Common myeloid progenitor, CD34-positive (primary cell): ENCODE results near the gene HILPDA.
"Not testable (repeated sequence)": the region's sequence is repeated elsewhere in the genome, so short reads cannot be mapped to it uniquely, and the experiment has no call there.

Experiments used
- CTCF ChIA-PET: fragments of 350-600 bp; sonication (Branson Sonifier 250); formaldehyde crosslinking; loops from one replicate; lab custom pipeline; 2021; ENCODE audit warnings: antibody characterized with exemption; lab: Charles Lee
- POLR2A ChIA-PET: fragments of 350-600 bp; sonication (Branson Sonifier 250); formaldehyde crosslinking; loops from one replicate; lab custom pipeline; 2021; ENCODE audit warnings: antibody characterized with exemption; lab: Charles Lee
- DNase-seq, 3 donors: peaks; one replicate each; pipeline versions ENCODE4 v3.0.0 to v3.0.0-alpha.2; 2013
- H3K27ac ChIP-seq, 2 experiments: 1 replicate in 1 of 2; 2 replicates in 1 of 2; pipeline ENCODE4 v1.7.0; 2013; ENCODE audit warnings: inconsistent platforms in 2 of 2, low read length in 2 of 2, mild to moderate bottlenecking in 2 of 2, low read depth in 1 of 2, moderate library complexity in 1 of 2; ENCODE audit not compliant: severe bottlenecking in 2 of 2, insufficient read depth in 1 of 2, poor library complexity in 1 of 2
- H3K27me3 ChIP-seq, 5 experiments: replicated peaks in 2 of 5; 1 replicate in 3 of 5; 2 replicates in 2 of 5; pipeline versions ENCODE4 v1.6.1 to v1.7.0; 2013; ENCODE audit warnings: low read length in 4 of 5, mild to moderate bottlenecking in 2 of 5, moderate library complexity in 2 of 5, inconsistent platforms in 1 of 5; ENCODE audit not compliant: insufficient read depth in 5 of 5, control insufficient read depth in 4 of 5
- H3K36me3 ChIP-seq, 4 experiments: 1 replicate in 2 of 4; 2 replicates in 2 of 4; pipeline versions ENCODE4 v1.6.1 to v1.7.0; 2013; ENCODE audit warnings: low read length in 3 of 4, control low read depth in 1 of 4, mild to moderate bottlenecking in 1 of 4; ENCODE audit not compliant: control insufficient read depth in 4 of 4, insufficient read depth in 4 of 4
- H3K4me1 ChIP-seq, 4 experiments: 1 replicate in 3 of 4; 2 replicates in 1 of 4; pipeline versions ENCODE4 v1.6.1 to v1.7.1; 2013; ENCODE audit warnings: low read length in 3 of 4, mild to moderate bottlenecking in 3 of 4, control low read depth in 1 of 4, inconsistent platforms in 1 of 4, moderate library complexity in 1 of 4; ENCODE audit not compliant: control insufficient read depth in 4 of 4, insufficient read depth in 4 of 4; ENCODE audit errors: control extremely low read depth in 1 of 4
- H3K4me3 ChIP-seq, 7 experiments: 1 replicate in 4 of 7; 2 replicates in 3 of 7; pipeline versions ENCODE4 v1.5.1 to v1.7.0; 2013; ENCODE audit warnings: mild to moderate bottlenecking in 7 of 7, low read length in 6 of 7, moderate library complexity in 6 of 7, inconsistent platforms in 2 of 7, low read depth in 2 of 7, control low read depth in 1 of 7; ENCODE audit not compliant: insufficient read depth in 4 of 7, control insufficient read depth in 1 of 7; ENCODE audit errors: extremely low read depth in 1 of 7
- H3K9me3 ChIP-seq, 5 experiments: 1 replicate in 4 of 5; 2 replicates in 1 of 5; pipeline versions ENCODE4 v1.6.1 to v1.7.1; 2013; ENCODE audit warnings: low read length in 4 of 5, mild to moderate bottlenecking in 2 of 5, inconsistent platforms in 1 of 5, low read depth in 1 of 5, moderate library complexity in 1 of 5; ENCODE audit not compliant: control insufficient read depth in 4 of 5, insufficient read depth in 2 of 5; ENCODE audit errors: control extremely low read depth in 1 of 5
- WGBS: methylation state at CpG from one replicate; pipeline ENCODE4 v1.1.5; 2013; ENCODE audit not compliant: insufficient coverage; 5-methylcytosine and 5-hydroxymethylcytosine counted together

The HILPDA gene

GRCh38 chr7:128458956-128459355, 3.3 kb downstream of the HILPDA start:
- Histone ChIP-seq H3K9me3 (no peaks in the 10 kb centered on the region), H3K4me3 (no peak overlapping the region), H3K27me3 (no peaks in the 10 kb centered on the region), H3K36me3 (peaks cover 0 to 9% (median 3%) of the 10 kb centered on the region in 4 experiments), H3K4me1 (peaks cover 7 to 32% (median 21%) of the 10 kb centered on the region in 4 experiments), H3K27ac (no peak overlapping the region)
- WGBS, result 86% methylated on average over 2 of the region's 3 CpGs
- ChIA-PET POLR2A (no interaction called here), CTCF (interaction anchor here (1.0 to 4.2 kb wide), 12 partner anchors 10 to 113 kb away, joined by 3 to 273 read pairs (median 5); partner anchors contain the start of gene RBM28)
- DNase-seq, result no peak

- ChIA-PET POLR2A (interaction anchor here (1.0 to 1.1 kb wide), 2 partner anchors 31 to 34 kb away, joined by 3 to 4 read pairs; no protein-coding TSS in a partner anchor), CTCF (interaction anchor here (0.7 to 4.2 kb wide), 24 partner anchors 11 to 113 kb away, joined by 3 to 273 read pairs (median 5); partner anchors contain the start of gene RBM28)
- H3K36me3 ChIP-seq, result peaks cover 0 to 9% (median 3%) of the 10 kb centered on the region in 4 experiments
- peak overlapping the region in 1 of 7 experiments; percentile 52 for H3K4me3 ChIP-seq
- H3K27ac ChIP-seq, result no peak overlapping the region
- H3K9me3 ChIP-seq, result no peaks in the 10 kb centered on the region
- H3K4me1 ChIP-seq, result peaks cover 7 to 32% (median 21%) of the 10 kb centered on the region in 4 experiments
- no peaks in the 10 kb centered on the region for H3K27me3 ChIP-seq
- DNase-seq, result peak; percentile 76 to 90 (median 85)
- 0% methylated on average over 2 of the region's 5 CpGs for WGBS
Measured at GRCh38 chr7:128459394-128459878, 3.8 kb downstream of the HILPDA start.

- Histone ChIP-seq H3K27me3 (no peaks in the 10 kb centered on the region), H3K27ac (no peak overlapping the region), H3K36me3 (peaks cover 0 to 3% (median 1%) of the 10 kb centered on the region in 4 experiments), H3K9me3 (no peaks in the 10 kb centered on the region), H3K4me3 (no peak overlapping the region), H3K4me1 (peaks cover 0 to 13% (median 7%) of the 10 kb centered on the region in 4 experiments)
- POLR2A ChIA-PET, result interaction anchor here (0.7 kb wide), 1 partner anchor 115 kb away, joined by 4 read pairs; no protein-coding TSS in a partner anchor
- no peak for DNase-seq
- WGBS, result 100% methylated on average over 2 of the region's 5 CpGs
- CTCF ChIA-PET, result interaction anchor here (0.6 to 4.2 kb wide), 4 partner anchors 32 to 1202 kb away, joined by 3 to 273 read pairs (median 20); no protein-coding TSS in a partner anchor
Measured at GRCh38 chr7:128462460-128462859, 6.8 kb downstream of the HILPDA start.

GRCh38 chr7:128463345-128463744, 7.7 kb downstream of the HILPDA start:
- CTCF ChIA-PET, H3K9me3 ChIP-seq, H3K27ac ChIP-seq, POLR2A ChIA-PET, H3K4me1 ChIP-seq, H3K4me3 ChIP-seq, H3K27me3 ChIP-seq, DNase-seq, H3K36me3 ChIP-seq: not testable (repeated sequence)
- WGBS, result over 99% methylated on average over 24 of the region's 30 CpGs

GRCh38 chr7:128463933-128464332, 8.3 kb downstream of the HILPDA start:
- H3K27me3 ChIP-seq, H3K36me3 ChIP-seq, H3K27ac ChIP-seq, H3K4me3 ChIP-seq, CTCF ChIA-PET, H3K9me3 ChIP-seq, H3K4me1 ChIP-seq, POLR2A ChIA-PET, DNase-seq: not testable (repeated sequence)
- 98% methylated on average over 5 of the region's 8 CpGs for WGBS

GRCh38 chr7:128466871-128467270, 11.2 kb downstream of the HILPDA start:
- H3K9me3 ChIP-seq, H3K27ac ChIP-seq, H3K4me3 ChIP-seq, H3K36me3 ChIP-seq, H3K4me1 ChIP-seq, DNase-seq, POLR2A ChIA-PET, H3K27me3 ChIP-seq: not testable (repeated sequence)
- CTCF ChIA-PET, result interaction anchor here (1.0 to 1.3 kb wide), 2 partner anchors 35 to 40 kb away, joined by 3 read pairs; no protein-coding TSS in a partner anchor
